NCI-H345 treated with DMSO at 0.1 percent for 48 hours (cell line): ENCODE measurements around the gene SLC14A1.

Source experiments
- DNase-seq: peaks from one replicate; lab custom pipeline; 2025; ENCODE audit not compliant: unreplicated experiment; lab: John Stamatoyannopoulos, UW

The SLC14A1 gene

DNA sequence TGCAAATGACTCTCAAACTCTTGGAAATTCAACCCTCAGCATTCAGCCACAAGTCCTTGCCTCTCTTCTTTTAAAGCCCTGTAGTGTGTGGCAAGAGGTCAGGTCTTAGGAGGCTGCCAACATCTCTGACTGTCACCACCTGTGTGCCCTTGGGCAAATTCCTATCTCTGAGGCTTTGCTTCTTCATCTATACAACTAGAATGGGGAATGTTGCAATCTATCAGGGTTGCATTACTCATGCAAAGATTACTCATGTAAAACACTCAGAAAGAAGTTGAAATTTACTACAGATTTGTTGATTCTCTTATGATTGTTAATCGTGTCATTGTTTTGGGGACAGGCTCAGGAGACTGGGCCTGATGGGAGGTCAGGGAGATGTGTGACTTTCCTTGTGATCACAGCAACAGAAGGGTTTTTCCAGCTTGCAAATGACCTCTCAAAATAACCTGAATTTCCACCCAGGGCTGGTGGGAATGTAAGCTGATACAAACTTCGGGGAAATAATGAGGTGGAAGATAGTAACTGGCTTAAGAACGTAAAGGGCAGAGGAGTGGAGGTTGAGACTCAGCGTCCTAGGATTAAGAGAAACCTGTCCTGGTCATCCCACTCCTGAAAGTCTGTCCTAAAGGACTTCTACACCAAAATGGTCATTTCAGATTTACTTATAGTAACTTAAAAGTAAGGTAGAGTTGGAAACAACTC lies 69.4 kb downstream of the SLC14A1 start:
- DNase-seq, result no peak

DNA sequence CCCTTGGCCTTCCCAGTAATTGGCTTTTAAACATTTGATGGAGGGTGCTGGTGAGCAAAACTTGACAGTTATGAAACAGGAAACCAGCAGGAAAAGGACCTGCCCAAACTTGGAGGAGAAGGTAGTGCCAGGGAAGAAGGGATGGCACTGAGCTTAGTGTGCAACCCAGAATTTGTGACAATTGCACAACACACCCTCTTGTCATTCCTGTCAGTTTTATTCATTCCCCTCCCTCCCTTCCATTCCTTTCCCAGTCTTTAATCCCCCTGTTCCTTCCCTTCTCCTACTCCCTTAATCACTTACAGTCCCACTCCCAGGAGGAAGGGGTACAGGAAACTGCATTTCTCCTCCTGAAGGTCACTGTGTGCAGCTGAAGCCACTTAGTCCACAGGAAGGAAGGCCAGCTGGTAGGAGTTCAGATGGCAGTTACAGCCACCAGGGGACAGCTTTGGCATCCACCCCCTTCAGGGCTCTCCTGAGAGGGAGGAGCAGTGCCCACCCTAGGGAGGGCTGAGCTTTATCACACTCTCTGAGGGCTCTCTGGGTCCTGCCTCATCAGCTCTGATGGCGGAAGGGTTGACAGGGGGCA lies 77.5 kb downstream of the SLC14A1 start:
- DNase-seq, result no peak
